GM04503 (cell line): ENCODE data around the gene XRCC1.
"Not testable (repeated sequence)": the region's sequence is repeated elsewhere in the genome, so short reads cannot be mapped to it uniquely, and the experiment has no call there.

Source experiments
- DNase-seq: peaks from one replicate; pipeline ENCODE4 v3.0.0-alpha.2; 2012; ENCODE audit warnings: low read depth

Gene XRCC1

DNA sequence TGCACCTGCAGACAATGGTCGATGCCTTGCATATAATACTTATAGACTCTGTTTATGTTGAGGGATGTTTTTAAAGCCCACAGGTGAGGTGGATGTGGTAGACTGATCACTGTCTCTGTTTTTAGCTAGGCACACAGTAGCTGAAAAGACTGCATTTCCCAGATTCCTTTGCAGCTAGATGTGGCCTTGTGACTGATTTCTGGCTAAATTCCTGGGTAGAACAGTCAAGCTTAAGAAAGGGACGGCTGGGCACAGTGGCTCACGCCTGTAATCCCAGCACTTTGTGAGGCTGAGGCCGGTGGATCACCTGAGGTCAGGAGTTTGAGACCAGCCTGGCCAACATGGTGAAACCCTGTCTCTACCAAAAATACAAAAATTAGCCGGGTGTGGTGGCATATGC lies 25.0 kb upstream of the XRCC1 start:
- DNase-seq = not testable (repeated sequence)

DNA sequence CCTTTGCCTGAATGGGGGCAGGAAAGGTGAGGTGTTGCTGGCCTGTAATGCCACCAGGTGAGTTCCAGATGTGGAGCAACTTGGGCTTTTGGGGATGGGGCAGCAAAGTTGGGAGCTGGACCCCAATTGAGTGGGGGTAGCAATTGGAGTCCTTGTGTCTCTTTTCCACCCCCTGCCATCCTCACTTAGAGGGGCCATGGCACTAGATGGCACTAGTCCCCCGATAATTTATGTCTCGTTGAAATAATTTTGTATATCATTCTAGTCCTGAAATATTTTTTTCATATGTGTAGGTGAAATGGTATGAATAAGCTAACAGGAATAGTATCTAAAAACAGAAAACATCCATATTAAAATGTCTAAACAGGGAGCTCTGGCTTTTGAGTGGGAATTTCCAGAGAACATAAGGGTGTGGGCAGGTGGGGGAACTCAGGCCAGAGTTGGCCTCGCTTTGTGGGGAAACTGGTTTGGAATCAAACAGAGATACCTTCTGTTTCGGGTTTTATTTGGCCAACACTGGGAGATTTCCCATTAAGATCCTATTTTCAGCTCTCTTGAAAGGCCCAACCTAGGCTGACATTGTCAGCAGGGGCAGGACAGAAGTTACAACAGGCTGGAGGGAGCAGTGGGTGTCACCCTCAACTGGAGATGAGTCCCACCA lies 24.4 kb upstream of the XRCC1 start:
- DNase-seq = no peak

DNA sequence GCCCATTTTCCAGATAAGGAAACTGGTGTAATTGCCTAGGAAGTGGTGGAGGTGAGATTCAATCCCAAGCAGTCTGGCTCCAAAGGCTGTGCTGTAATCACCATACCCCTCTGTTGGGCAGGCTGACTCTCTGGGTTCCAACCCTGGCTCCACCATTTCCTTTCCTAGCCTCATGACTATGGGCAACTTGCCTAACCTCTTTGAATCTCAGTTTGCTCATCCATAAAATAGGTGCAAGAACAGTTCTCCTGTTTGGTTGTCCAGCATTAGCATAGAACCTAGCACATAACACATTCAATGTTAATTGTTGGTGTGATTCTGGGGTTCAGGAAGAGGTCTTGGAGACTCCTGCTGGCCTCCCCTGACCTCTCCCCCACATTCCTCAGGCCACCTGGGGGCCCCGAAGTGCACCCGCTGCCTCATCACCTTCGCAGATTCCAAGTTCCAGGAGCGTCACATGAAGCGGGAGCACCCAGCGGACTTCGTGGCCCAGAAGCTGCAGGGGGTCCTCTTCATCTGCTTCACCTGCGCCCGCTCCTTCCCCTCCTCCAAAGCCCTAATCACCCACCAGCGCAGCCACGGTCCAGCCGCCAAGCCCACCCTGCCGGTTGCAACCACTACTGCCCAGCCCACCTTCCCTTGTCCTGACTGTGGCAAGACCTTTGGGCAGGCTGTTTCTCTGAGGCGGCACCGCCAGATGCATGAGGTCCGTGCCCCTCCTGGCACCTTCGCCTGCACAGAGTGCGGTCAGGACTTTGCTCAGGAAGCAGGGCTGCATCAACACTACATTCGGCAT lies 23.3 kb upstream of the XRCC1 start:
- DNase-seq = no peak

DNA sequence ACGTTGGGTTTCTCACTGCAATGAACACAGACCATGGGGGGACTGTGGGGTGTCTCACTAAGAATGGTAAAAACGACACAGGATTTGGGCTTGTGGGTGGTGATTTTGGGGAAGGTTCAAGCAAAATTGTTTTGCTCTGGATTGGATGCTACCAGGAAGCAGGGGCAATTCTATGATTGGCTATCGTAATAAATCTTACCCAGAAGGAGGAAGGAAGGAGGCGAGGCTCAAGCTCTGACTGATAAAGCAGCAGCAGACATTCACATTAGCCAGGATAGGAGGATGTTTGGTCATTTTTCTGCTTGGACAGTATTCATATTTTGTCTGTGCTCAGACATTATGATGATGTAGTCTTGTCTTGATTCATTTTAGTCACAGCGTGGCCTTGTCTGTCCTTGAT lies 22.5 kb upstream of the XRCC1 start:
- DNase-seq = no peak

DNA sequence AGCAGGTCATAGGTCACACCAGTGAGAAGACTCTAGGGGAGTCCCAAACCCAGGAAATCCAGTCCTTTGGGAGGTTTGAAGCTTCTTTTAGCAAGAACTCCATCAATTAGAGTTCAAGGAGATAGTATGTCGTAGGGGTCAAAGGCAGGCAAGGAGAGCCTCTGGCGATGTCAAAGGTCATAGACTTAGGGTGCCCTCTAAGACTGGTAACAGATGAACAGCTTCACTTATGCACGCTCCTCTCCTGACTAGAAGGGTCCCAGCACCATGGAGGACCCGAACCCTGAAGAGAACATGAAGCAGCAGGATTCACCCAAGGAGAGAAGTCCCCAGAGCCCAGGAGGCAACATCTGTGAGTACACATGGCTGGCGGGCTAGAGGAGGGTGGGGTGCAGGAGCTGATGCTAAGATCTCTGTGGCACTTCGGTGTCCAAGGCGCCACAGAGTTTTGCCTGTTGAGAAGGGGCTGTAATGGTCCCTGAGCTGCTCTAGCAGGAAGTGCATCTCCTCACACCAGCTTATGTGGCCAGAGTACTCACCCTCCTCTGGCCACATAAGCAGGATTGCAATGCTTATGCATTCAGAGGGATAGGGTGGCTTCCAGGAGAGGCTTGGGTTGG lies 21.6 kb upstream of the XRCC1 start:
- no peak for DNase-seq

DNA sequence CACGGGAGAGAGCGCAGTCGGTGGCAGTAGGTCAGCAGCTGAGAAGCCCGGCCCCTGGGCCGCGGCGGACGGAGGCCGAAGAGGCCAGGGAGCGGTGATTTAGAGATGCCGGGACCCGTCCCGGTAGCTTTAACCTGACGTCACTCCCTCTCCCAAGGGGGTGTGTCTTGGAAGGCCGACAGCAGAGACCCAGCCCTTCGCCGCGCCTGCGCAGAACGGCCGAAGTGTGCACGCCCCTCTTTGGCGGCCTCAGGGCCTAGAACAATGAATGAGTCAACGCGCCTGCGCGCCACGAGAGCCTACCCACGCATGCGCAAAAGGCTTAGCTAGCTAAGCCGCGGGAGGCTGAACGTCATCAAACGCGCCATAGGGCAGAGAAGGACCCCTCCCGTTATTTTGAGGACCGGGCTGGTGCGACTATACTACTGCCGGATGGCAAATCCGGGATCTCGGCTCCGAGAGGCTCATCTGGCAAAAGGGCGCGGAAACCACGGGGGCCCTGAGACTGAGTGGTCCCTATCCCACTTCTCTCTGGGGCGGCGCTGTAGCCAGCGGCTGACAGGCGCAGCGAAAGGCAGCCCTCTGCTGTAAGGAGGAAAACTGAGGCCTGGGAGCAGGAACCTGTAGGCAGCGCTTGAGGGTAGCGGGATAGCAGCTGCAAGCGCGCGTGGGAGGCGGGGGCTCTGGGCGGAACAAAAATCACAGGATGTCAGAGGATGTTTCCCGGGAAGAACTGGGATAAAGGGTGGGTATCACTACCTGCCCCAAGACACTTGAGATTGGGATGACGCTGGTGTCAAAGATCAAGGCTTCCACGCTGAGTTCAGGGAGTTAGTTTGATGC lies 20.9 kb upstream of the XRCC1 start, which contains the start of the genes IRGQ and ZNF576:
Gene IRGQ, minus strand, starts transcription at position 136 of the 843 bp plus-strand sequence. CDS start 796 bp downstream, outside the sequence.
Gene ZNF576, plus strand, starts transcription at position 597 of the 843 bp plus-strand sequence. CDS start 514 bp downstream, outside the sequence.
- DNase-seq = peak; percentile 92

DNA sequence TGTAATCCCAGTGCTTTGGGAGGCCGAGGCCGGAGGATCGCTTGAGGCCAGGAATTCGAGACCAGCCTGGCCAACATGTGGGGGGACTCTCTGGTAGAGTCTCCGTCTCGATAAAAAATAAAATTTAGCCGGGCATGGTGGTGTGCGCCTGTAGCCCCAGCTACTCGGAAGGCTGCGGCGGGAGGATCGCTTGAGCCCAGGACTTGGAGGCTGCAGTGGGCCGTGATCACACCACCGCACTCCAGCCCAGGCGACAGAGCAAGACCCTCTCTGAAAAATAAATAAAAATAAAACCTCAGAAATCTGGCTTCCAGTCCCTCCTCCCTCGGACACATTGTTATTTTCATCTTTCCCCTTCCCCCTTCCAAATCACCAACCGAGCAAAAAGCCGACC lies 20.3 kb upstream of the XRCC1 start:
- DNase-seq = no peak

DNA sequence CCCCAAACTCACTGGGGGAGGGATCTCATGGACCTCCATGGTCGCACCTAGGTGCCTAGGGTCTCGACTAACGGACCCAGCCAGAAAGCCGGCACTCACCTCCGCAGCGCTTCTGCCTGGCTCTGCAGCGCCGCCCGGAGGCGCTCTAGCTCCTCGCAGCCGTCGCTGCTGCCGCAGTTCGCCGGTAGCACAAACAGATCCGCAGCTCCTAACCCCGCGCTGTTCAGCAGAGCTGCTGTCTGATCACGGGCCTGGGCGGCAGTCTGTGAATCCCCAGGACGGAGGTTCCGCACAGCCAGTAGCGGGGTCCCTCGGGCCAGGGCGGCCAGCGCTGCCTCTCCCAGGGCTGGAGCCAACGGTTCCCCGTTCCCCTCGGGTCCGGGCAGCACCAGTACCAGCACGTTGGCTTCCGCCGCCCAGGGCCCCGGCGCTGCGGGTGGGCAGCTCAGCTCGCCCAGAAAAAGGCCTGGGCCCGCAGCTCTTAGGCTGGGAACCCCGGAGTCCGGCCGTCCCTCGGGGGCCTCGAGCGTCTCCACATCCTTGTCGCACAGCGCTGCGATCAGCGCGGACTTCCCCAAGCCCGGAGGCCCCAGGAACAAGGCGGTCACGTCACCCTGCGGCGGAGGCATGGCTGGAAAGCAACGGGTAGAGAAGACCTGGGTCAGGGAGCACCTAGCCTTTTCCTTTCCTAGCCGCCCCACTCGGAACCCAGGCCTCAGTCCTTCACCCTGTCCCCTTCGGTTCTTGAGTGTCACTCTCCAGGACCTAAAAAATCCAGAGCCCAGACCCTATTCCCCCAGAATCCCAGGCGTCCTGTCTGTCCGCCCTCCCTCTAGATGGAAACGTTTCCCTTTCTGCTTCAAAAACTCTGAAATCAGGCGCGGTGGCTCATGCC lies 19.6 kb upstream of the XRCC1 start:
- DNase-seq = no peak

DNA sequence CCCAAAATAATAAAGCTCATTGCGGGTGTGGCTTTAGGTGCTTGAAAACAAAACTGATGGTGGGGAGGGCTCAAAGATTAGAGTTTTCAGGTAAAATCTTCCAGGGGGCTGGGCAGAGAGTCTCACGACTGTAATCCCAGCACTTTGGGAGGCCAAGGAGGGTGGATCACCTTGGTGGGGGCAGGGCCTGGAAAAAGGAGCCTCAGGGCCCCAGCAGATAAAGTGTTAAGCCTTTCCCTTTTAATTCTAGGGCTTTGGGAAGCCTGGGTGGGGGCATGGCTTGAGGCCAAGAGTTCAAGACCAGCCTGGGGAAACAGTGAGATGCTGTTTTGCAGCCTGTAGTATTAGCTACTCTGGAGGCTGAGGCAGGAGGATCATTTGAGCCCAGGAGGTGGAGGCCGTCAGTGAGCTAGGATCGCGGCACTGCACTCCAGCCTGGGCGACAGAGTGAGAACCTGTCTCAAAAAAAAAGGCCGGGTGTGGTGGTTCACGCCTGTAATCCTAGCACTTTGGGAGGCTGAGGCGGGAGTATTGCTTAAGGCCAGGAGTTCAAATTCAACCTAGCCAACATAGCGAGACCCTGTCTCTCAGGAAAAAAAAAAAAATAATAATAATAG lies 18.9 kb upstream of the XRCC1 start:
- no peak for DNase-seq

DNA sequence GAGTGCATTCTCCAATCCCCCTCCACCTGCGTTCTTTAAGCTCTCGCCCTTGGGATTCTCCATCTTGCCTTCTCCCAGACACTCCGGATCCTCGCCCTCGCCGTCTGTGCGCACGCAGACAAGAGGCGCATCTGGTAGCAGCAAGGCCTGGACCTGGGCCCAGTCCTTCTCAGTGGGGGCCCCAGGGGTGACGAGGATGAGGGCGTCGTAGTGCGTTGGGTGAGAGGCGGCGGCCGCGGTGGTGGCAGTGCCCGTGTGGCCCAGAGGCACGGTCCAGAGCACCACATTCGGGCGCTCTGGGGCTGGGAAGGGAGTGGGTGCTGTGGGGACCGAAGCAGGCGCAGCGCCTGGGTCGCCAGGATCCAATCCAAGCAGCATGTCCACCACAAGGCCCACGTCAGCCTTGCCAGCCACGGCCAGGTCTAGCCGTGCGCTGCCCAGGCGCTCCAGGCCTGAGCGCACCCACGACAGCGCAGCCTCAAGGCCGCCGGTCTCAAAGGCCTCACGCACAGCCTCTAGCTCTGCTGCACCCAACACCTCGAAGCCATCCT lies 17.5 kb upstream of the XRCC1 start:
- no peak for DNase-seq

DNA sequence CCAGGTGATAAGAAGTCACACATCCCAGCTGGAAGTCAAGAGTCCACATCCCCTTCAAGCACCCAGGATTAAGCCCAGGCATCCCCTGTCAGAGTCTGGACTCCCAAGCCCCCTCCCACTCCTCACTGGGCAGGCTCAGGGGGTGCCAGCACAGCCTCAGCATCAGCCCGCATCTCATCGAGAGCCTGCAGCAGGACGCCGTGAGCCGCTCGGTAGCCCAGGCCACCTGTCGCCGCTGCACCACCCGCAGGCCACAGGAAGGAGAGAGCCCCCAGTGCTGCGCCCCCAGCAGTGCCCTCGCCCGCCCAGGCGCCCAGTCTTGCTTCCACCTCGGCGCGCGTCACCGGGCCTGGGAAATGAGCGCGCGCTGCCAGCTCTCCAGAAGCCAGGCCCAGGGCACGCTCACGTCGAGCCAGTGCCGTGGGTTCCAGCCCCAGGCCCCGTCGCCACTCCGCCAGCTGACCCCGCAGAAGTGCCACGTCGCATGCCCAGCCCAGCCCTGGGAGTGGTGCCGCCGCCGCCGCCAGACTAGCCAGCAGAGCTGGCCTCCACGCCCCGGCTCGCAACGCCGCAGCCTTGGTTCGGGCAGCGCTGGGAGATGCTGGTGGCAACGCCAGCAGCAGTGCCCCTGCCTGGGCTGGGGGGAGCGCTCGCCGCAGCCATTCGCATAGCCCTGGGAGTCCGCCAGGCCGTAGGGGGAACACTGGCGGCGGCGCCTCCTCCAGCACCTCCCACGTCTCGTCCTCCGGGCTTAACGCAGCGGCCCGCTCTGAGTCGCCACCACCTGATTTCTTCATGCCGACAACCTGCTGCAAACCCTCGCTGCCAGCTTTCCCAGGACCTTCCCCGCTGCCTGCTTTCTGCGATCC lies 16.8 kb upstream of the XRCC1 start:
- DNase-seq = no peak

DNA sequence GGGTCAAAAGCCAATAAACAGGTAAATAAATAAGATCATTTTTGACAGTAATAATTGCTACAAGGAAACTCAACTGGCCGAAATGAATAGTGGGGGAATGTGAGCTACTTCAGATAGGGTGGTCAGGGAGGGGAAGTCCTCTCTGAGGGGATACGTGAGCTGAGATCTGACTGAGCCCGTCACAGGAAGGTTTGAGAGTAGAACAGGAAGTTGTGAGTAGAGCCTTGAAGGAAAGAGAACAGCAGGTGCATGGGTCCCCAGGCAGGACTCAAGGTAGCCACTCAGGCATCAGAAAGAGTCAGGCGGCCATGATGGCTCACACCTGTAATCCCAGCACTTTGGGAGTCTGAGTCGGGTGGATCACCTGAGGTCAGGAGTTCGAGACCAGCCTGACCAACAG lies 14.4 kb upstream of the XRCC1 start:
- no peak for DNase-seq

DNA sequence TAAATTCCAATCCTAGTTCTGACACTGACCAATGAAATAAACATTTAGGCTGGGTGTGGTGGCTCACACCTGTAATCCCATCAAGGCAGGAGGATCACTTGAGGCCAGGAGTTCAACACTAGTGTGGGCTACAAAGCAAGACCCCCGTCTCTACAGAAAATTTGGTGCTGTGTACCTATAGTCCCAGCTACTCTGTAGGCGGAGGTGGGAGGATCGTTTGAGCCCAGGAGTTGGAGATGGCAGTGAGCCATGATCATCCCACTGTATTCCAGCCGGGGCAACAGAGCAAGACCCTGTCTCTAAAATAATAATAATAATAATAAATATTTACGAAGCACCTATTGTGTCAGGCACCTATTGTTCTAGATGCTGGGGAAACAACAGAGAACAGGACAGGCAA lies 13.9 kb upstream of the XRCC1 start:
- no peak for DNase-seq

DNA sequence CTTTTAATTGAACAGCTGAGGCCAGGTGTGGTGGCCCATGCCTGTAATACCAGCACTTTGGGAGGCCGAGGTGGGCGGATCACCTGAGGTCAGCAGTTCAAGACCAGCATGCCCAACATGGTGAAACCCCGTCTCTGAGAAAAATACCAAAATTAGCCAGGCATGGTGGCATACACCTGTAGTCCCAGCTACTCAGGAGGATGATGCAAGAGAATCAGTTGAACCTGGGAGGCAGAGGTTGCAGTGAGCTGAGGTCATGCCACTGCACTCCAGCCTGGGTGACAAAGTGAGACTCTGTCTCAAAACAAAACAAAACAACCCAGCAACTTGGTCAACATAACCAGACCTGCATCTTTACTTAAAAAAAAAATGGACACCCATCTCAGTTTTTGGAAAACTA lies 11.7 kb upstream of the XRCC1 start:
- not testable (repeated sequence) for DNase-seq

DNA sequence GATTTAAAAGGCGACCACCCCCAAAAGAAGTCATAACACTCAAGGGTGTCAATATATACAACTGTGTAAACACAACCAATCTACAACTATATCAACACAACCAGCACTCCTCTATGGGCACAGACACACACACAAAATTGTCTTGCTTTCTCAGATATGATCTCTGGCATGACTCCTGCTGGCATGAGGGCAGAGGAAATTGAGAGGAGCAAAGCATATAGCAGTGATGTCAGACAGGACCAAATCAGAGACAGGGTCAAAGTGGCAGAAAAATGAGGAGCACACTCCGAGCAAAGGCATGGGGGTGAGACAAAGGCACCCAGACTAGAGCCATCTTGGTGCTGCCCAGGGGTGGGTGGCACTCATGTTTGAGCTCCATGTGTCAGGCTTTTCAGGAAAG lies 11.0 kb upstream of the XRCC1 start:
- DNase-seq = no peak

DNA sequence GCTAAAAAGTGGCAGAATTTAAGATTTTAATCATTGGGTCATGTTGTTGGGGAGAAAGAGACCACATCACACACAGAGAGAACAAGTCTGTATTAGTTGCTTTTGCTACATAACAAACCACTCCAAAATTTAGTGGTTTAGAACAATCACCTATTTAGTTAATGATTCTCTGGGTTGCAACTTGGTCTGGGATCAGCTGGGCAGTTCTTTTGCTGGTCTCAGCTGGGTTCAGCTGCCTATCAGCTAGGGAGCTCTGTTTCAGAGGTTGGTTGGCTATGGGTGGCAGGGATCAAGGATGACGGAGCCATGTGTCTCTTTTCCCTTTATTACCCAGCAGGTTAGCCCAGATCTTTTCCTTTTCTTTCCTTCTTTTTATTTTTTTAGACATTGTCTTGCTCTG lies 9.2 kb upstream of the XRCC1 start:
- DNase-seq = no peak

DNA sequence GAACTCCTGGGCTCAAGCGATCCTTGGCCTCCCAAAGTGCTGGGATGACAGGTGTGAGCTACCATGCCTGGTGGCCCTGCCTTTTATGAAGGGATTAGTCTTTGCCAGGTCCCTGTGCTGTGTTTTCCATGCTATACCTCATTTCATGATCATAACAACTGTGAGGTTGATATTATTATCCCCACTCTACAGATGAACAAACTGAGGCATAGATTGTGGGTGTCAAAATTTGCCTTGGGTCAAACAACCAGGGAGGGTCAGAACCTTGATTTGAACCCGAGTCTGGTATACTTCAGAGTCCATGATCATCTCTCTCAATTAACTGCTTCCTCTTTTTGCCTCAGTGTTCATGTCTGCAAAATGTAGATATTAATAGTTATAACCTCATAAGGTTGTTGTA lies 7.2 kb upstream of the XRCC1 start:
- DNase-seq = no peak

DNA sequence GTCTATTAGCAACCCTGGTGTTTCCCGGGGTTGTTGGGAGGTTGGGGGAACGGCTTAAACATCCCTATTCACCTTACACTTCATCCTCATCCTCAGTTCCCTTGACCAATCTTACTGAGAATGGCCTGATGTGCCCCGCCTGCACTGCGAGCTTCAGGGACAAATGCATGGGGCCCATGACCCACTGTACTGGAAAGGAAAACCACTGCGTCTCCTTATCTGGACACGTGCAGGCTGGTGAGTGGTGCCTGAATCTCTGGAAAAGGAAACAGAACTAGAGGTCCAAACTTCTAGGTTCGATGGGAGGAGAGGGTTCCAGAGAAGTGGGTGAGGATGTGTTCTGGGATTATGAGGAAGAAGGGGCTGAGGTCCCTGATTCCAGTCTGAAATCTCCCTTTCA lies 6.1 kb upstream of the XRCC1 start:
- no peak for DNase-seq

DNA sequence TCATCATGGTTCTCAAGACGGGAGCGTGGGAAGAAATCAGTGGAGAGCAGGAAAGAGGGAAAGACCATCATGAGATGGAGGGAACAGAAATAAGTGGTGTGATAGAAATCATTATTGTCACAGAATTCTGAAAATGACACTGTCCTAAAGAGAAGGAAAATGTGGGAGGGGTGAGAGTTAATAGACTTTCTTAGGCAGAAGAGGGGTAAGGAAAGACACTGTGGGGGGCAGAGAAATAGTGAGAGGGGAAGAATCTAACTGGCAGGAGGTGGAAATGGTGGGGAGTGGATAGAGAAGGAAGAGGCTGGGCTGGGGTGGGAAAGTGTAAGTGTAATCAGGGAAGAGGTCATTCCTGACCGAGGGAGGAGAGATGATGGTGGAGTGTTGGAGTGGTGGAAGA lies 3.5 kb upstream of the XRCC1 start:
- DNase-seq = no peak
